GM19099 (cell line): ENCODE data around the gene NOTUM.

ENCODE experiments used
- POLR2A ChIP-seq: IDR thresholded peaks from 3 replicates; pipeline ENCODE4 v1.6.1; 2011; ENCODE audit warnings: low read depth; ENCODE audit not compliant: insufficient read length; ENCODE audit errors: extremely low read depth

Gene NOTUM

DNA sequence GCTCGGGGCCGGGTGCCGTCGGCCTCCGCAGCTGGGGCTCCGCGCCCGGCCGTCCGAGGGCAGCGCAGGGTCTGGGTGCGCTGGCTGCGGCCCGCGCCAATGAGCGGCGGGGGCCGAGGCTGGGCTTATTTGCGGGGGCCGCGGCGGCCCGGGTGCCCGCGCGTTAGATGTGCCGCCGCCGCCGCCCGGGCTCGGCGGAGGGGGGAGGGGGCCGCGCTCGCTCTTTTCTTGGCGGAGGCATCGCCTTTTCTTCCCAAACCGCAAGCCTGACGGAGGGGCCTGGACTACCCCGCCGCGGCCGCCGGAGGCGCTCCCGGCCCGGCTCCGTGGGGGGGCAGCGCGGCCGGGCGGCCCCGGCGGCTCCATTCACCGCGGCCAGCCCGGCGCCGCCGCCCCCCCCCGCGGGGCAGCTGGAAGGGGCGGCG, at the start of gene NOTUM:
NOTUM (minus strand) TSS at position 101 of the 425 bp plus-strand sequence. CDS start 278 bp downstream, outside the sequence.
- TF ChIP-seq POLR2A: no peak

DNA sequence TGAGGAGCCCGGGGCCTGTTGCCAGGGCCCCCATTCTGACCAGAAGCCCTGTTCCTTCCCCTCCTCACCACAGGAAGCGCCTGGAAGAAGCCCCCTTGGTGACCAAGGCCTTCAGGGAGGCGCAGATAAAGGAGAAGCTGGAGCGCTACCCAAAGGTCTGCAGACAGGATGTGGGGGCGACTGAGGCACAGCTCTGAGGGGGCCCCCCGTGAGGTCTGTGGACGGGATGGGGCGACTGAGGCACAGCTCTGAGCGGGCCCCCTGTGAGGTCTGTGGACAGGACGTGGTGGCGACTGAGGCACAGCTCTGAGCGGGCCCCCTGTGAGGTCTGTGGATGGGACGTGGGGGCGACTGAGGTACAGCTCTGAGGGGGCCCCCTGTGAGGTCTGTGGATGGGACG, 48.4 kb upstream of the NOTUM start:
- TF ChIP-seq POLR2A: no peak

DNA sequence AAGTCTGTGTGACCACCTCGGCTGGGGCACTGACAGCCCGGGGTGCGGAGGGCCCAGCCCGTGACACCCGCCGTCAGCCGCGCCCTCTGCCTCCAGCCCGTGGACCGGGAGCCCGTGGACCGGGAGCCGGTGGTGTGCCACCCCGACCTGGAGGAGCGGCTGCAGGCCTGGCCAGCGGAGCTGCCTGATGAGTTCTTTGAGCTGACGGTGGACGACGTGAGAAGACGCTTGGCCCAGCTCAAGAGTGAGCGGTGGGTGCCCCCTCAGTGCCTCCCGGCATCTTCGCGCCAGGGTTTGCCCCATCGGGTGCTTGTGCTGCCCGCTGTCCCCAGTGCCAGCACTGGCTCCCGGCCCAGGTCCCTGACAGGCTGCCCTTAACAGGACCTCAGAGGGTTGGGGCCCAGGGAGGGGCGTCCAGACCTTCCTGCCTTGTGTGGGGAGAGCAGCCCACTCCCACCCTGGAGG, 48.0 kb upstream of the NOTUM start:
- no peak for TF ChIP-seq POLR2A

- TF ChIP-seq POLR2A: no peak
Observed at GRCh38 chr17:82008258-82008940, 47.4 kb upstream of the NOTUM start.

- no peak for TF ChIP-seq POLR2A
Observed at GRCh38 chr17:82007495-82008257, 46.7 kb upstream of the NOTUM start.

DNA sequence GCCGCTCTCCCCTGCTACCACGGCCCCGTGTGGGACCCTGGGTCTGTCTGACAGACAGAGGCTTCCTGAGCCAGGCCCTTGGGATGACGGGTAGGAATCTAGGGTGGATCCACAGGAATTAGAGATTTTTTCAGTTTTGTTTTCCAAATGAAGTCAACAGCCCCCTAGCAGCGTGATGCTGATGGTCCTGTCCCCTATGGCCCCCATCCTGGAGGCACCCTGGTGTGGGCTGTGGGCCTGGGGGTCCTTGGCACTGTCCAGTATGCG, 46.2 kb upstream of the NOTUM start:
- TF ChIP-seq POLR2A: no peak

DNA sequence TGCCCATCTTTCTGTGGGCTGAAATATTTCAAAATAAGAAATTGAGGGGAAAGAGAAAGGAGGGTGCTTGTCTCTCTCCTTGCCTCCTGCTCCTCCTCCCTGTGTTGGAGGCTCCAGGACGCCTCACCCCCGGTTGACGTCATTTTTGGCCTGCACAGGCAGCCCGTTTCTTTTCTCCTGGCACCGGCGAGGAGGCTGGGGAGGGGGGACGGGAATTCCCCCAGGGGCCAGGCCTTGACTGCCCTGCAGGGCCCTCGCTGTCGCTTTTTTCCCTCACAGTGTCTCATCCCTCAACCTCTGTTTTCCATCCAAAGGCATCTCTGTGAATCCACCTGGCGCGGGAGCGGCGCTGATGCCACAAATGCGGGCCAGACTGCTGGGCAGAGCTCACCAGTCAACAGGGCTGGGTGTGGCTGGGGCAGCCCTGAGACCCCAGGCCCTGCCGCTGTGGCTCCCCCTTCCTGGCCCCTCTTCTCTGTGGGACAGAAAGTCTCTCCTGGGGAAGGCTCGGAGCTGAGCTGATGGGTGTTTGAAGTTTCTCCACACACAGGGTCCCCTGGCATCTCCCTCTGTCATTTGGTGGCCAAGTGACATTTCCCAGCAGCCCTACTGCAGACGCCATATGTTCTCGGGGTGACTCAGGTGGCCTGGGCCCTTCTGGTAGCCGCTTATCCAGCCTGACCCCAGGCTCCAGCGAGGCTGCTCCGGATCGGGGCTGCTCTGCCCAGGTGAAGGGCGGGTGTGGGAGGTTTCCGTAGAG, 45.7 kb upstream of the NOTUM start:
- no peak for TF ChIP-seq POLR2A

DNA sequence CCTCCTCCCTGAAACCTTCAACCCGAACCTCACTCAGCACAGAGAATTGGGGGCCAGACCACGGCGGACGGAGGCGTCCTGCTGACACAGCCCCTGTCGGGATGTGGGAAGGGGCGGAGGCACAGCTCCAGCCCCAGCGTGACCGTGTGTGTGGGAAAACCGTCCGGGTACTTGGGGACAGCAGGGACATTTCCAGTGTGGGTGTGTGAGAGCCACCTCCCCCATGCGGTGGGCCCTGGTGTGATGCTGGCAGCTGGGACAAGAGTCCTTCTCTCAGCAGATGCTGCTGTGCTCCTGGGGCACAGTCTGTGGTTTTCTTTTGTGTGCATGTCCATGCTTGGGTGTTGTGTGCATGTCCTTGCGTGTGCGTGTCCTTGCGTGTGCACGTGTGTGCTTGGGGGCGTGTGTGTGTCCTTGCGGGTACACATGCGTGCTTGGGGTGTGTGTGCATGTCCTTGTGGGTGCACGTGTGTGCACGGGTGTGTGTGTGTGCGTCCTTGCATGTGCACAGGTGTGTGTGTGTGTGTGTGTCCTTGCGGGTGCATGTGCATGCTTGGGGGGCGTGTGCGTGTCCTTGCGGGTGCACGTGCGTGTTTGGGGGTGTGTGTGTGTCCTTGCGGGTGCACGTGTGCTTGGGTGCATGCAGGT, 44.8 kb upstream of the NOTUM start:
- TF ChIP-seq POLR2A: no peak

GRCh38 chr17:82004517-82005455, 43.8 kb upstream of the NOTUM start:
- no peak for TF ChIP-seq POLR2A

- TF ChIP-seq POLR2A: no peak
Observed at GRCh38 chr17:82003411-82004381, 42.7 kb upstream of the NOTUM start.

- TF ChIP-seq POLR2A: no peak
Observed at GRCh38 chr17:82001571-82002056, 40.6 kb upstream of the NOTUM start.

DNA sequence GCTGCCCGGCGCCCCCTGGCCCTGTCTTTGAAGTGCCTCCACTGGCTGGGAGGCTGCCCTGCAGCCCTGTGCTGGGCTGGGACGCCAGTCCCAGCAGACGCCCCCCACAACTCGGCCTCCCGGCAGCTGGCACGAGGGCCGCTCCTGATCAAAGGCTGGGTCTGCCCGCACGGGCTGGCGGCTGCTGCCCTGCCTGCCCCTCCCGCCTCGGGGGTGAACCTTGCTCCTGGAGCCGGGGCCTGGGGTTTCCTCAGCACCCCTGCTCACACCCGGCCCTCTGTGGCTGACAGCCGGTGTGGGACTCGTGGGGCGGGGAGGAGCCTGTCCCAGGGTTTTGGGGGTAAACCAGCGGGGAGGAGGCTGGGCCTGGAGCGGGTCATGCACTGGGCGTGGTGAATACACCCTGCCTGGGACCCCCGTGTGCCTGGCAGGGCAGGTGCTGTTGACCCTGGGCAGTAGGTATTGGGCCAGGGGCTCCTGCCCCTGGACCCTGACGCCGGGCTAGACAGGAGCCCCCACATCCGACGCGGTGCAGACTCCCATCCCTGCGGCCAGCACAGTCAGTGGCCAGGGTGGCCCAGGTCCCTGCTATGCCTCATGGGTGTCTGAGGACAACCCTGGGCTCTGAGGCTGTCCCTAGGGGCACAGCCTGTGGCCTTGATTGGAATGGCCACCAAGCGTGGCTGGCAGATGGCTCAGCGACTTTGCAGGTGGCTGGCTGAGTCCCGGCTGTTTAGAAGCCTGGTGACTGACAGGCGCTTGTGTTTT, 40.0 kb upstream of the NOTUM start:
- no peak for TF ChIP-seq POLR2A
